Left renal pelvis (tissue), 4 donors: ENCODE data around the gene LRMDA. TPM values are rescaled to one million over a fixed set of nuclear protein-coding genes. Genes with fewer than 3 reads are reported as not detected.
"Not testable (repeated sequence)": the region's sequence is repeated elsewhere in the genome, so short reads cannot be mapped to it uniquely, and the experiment has no call there.

ENCODE experiments used
- DNase-seq, 4 donors: peaks; one replicate each; pipeline ENCODE4 v3.0.0-alpha.2; 2013; ENCODE audit warnings: low read depth in 4 of 4, low spot score in 3 of 4
- polyA plus RNA-seq, 4 donors: library from polyadenylated mRNA; unstranded; fragments of 120-200 nt; gene quantifications; one replicate each; pipeline ENCODE4 v1.2.1, GENCODE V29; 2013; ENCODE audit not compliant: insufficient read length in 4 of 4

The LRMDA gene
- polyA plus RNA-seq, 4 donors: 7.8 to 23.9 (median 16.5) TPM

DNA sequence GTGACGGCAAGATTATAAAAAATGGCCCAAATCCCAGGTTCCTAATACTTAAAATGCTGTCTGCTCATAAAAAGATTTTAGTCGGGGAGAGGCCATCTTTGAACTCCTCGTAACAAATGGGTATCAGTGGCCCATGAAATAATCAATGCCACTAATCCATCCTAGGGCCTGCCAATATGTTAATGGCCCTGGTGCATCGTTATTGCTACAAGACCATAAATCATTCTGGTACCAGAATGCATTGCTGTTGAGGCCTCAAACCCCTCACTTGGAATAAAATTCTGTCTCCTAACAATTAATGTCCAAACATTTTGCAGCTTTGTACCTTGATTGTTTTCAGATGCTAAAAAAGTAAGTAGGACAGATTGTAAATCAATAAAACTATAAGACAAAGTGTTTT lies 290.6 kb downstream of the LRMDA start:
- no peak for DNase-seq

DNA sequence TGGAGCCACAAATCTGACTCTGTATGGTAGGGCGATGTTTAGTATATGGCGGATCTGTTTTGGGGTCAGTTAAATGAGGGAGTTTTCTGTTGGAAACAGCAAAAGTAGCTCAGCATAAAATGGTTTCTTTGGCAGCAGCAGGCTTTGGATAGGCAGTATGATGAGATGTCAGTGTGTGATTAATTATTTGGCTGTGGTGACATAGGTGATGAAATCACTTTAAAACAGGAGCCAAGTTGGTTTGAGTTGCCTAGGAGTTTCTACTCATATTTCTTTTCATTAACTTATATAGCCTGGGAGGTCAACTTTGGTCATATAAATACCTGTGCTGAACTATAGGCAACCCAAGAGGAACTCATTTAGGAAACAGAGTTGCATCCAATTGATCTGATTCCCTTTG lies 291.2 kb downstream of the LRMDA start:
- no peak for DNase-seq

DNA sequence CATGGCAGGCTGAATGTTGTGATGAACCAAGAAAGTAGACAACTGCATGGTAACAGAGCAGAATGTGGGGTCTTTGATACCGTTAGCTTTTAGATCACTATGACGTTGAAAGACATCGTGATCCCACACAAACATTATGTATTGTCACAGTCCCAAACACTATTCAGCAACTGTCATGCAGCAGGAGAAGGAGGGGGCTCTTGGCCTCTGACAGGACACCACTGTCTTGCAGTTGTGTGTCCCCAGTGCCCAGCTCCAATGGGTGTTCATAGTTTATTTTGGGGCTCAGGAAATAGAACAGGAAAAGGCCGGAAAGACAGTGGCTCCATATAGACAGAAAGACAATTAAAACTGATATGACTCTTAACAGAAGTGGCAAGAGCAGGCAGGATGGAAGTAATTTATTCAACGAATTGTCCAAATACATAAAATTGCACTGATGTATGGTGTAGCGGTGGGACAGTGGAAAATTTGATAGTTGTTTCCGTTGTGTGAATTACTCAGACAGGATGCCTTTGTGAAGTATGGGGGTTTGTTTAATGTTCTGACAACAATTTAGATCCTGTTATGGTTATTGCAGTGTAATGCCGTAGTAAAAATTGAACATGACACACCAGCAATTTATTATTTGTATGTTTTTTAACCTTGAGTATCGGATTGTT lies 292.0 kb downstream of the LRMDA start:
- DNase-seq: no peak

DNA sequence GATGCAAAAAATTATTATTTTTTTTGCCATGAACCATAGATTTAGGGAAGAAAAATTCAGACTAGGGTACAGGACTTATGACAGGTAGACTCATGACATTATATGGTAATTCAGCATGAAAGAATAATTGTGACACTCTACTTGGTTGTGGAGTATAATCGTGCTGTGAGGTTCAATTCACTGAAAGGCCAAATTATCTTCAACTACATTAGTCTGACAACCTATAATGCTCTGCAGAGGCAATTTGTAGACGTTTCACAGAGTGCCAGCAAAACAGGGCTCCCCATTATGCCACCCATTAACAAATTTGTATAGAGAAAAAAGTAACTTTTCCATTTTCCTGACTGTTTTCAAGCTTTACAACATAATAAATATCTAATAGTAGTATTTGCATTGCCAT lies 292.6 kb downstream of the LRMDA start:
- no peak for DNase-seq

DNA sequence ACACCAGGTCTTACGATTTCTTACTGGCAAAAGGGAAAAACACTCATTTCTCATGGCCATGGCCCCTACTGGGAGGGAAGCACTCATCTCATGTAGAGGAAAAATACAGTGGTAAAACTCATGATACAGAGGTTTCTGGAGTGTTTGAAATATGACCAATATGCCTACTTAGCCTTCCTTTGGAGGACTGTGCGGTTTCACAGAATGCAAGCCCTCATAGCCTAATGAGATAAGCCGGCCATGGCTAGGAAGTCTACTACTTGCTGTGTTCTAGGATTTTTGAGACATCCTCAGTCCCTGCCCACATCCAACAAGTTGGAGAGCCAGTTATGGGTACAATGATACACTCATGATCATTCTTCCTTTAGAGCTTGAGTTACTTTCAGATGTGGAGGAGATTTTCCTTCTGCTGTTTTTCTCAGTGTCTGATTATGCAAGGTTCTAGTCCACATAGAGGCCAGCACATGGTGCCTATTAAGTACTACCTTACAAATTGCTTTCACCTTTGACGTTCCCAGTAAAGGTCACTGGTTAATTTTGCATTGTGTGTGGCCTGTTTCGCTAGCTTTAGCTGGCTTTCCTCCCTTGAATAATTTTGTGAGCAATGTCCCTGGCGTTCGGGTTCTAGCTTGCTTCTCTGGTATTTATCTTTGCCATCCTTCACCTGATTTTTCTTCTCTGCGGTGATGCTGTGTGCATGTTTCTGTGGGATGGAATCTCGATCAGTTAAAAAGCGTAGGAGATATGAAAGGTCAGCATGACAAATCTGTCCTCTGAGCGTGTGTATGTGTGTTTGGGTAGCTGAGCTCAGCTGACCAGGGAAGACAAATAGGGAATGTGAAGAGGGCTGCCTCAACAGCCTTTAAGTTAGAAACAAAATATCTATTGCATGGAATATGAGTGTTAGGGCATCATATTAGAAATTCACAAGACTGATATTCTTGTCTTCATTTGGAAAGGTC lies 295.4 kb downstream of the LRMDA start:
- no peak for DNase-seq

DNA sequence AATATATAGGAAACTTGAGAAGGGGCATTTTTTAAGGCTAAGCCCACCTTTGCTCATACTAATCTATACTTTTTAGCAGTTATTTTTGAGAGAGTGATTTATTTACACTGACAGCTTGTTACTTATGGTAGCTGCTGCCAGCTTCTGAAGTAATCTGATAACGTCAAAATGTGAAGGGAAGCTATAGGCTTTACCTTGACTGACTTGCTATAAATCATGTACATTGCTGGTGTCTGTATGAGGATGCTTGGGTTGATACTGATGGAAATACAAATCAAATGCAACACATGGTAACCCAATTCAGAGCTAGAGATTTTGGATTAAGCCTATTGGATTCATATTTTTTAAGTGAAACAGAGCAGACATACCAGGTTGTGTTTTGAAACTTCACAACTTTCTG lies 299.4 kb downstream of the LRMDA start:
- DNase-seq: no peak

DNA sequence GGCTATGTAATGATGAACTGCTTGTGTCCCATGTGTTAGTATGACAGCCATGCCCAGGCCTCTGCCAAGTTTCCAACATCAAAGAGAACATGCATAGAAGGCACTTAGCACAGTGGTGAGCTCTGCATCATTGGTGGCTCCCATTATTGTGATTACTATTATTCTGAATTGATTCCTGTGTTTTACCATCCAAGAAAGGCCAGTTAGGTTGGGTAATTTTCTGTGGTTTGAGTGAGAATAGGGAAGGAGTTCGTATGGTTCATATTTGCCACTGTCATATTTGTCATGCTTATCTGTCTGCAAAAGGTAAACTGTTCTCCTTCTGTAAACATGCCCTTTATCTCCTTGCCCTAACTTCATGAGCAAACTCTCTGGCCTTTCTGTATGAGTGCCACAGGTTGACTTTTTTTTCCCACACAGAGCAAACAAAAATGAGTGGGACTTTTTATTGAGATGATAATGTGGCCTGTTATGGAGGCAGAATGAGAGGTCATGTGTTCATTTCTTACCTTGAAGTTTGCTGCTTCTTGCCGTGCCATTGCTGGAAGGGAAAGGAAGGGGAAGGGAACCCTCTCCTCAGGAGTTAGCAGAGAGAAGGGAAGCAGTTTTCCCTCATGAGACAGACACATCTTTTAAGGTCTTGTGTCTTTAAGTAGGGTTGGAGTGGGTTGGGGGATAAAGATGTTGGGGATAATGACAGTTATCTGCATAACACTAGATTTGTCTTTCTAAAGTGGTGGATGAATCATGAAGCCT lies 301.9 kb downstream of the LRMDA start:
- no peak for DNase-seq

DNA sequence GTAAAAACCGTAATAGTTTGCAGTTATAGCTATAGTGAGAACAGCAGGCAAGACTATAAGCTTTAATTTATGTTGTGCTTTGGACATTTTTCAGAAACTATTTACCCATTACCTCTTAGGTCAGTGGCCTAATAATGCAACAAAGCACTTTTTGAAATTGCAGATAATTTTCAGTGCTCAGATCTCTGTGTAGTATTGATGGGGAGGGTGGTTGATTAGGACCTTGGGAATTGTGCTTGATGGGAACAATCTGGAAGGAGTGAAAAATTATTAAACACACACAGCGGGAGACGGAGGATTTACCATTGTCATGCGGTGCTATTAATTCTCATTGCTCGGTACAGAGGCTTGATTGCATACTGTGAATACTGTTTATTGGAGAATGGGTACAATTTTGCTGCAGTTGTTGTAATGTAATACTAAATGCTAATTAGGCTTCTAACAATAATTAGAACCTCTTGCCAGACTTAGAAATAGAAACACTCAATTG lies 304.8 kb downstream of the LRMDA start:
- DNase-seq: no peak

DNA sequence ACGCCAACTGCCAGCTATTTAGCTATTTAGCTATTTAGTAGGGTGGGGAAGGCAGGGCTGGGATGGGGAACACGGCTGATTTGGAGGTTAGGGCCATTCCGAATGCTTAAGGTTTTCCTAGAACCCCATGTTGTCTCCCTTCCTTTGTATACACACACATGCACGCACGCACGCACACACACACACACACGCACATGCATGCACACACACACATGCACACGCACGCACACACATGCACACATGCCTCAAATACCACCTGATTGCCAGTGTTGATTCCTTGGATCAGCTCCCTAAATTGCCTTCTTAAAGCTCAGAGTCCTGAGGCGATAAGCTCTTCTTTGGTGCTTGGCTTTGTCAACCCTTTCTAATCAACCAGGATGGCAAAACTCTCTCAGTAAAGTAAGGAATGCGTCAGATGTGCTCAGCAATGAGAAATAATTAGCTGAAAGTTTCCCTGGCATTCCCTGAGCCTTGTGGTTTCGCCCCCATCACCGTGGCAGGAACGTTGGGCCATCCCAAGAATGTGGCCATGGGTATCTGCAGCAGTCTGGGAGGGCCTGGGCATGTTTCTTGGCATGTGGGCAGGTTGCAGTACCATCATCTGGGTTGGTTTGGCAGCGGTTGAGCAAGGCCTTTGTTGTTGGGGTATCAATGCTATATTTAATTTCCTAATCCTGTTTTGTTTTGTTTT lies 305.6 kb downstream of the LRMDA start:
- DNase-seq: no peak

DNA sequence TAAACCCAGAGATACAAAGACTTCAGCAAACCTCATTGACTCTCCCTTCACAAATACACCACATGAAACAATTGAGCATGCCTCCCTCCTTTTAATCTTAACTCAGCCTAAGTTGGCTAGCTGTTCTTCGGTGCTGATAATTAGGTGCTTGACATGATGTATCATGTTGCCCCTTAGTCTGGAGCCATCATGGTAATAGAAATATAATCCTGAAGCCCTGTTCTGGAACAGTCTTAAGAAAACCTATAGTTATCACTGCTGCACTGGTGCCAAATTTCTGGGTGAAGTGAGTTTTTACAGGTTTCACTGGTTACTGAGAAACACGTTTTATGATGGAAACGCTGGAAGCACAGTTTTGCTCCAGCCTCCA lies 306.1 kb downstream of the LRMDA start:
- no peak for DNase-seq

DNA sequence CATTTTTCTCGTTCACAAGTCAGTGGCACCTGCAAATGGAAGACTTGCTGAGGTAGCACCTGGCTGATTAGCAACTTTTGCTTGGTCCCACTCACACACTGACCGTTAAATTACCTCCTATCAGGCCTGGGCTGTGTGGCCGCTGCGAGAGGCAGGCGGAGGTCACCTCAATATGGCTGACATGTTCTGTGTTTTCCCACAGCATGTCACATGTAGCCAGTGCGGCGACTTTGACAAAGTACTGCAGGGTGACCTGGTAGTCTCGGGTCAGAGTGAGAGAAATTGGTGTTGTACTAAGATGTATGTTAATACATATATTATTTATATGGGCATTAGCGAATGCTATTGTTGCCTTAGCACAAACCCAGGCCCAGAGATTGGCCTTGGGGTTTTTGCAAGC lies 307.5 kb downstream of the LRMDA start:
- no peak for DNase-seq

DNA sequence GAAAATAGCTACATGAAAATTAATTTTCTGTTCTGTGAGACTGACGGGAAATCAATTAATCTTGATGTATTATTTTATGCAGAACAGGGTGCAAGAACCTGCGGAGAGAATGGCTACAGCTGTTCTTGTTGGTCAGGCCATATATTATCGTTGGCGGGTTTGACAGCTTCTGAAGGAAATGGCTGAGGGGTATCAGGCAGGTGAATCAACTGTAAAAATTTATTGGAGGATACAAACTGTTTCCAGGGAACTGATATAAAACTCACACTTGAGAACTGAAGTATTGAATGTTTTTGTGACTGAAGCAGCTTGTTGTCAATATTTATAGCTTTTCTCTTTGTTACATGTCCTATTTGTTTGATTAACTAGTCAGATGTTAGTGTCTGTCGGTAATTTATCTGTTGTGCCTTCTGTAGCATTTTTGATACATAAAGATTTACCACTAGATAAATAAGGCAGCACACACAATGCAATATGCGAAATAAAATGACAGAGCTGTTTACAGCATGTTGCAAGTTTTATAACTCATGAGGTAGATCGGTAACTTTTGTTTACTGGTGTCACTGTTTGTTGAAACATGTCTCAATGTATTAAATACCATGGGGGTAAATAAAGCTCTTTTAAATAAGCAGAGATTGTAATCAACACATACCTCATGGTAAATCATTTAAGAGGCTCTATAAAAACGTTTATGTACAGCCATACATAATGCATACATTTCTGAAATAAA lies 308.2 kb downstream of the LRMDA start:
- no peak for DNase-seq

DNA sequence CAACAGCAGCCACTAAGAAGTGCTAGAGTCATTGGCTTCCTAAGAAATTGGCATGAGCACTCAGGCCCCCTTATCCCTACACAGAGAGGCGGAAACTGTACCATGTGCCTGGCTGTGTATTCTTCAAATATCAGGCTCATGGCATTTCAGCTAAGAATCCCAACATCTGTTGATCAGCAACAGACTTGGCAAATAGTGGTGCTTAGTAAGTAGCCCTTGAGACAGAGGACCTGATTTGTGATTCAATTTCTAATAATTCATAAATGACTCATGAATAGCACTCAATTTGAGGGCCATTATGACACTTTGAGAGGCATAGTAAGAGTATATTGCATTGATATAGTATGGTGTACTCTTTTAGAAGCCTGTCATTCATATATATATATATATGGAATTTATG lies 309.1 kb downstream of the LRMDA start:
- DNase-seq: no peak

DNA sequence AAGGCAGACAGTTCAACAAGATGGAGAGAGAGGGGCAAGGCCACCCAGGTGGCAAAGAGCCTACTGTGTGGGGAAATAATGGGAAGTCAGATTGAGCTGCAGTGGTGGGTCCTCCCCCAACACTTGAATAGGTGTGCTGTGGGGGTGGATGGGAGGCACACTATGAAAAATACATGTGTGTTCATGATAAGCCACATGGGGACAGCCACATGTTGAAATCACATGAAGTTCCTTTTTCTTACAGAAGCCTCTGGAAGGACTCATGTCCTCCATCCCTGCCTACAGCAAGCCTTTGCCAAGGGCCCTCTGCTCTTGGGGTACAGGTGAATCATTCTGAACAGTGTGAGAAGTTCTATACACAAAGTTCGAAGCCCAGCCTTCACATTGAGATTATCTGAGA lies 310.9 kb downstream of the LRMDA start:
- DNase-seq: no peak

DNA sequence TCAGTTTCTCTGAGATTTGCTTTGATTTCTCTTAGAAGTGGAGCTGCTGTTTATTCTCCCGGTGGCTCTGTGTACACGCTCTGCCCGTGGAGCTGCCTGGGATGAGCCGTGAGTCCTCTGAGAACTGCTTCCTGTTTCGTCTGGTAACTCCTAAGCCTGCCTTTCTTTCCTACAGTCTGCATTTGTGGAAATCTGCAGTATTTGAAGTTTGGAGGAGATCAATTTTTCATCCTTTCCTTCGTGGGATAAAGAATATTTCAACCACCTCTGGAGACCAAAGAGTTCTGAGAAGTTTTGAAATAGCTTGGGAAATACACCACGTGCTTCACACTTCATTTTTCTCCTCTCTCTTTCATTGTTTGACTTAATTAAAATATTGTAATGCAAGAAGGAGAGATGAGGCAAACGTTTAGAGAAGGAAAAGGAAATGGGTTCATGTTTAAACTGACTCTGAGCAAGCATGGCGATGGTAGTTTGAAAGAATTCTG lies 311.9 kb downstream of the LRMDA start:
- no peak for DNase-seq

DNA sequence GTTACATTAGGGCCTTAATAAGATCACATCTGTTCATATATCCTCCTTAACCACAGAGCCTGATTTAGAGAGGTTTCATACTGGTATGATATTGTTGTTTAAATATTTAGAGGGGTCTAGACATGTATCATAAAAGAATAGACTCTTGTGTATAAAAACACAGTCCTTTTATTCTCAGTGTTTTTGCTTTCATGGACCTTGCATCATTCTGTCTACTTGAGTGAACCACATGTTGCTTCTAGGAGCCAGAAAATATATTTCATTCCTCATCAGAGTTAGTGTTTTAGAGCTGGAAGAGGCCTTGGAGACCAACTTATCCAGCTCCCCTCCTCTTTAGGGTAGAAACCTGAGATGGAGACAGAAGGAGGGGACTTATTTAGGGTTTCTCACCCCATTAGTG lies 312.8 kb downstream of the LRMDA start:
- DNase-seq: no peak

DNA sequence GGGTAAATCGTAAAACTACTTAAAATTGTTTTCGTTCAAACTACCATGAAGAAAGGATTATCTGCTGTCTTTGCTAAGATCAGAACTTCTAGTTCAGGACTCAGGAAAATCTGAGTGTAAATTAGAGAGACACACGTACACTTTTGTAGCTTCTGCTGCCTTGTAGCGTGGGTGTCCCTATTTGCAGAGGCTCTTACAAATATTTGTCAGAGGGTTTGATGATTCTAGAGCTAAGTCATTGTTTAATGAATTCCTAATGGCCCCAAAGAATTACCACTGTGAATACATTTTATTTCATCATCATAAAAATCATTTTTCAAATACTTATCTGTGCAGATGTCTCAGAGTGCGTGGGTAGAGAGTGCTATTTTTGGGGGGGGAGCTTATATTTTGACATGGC lies 314.9 kb downstream of the LRMDA start:
- no peak for DNase-seq

DNA sequence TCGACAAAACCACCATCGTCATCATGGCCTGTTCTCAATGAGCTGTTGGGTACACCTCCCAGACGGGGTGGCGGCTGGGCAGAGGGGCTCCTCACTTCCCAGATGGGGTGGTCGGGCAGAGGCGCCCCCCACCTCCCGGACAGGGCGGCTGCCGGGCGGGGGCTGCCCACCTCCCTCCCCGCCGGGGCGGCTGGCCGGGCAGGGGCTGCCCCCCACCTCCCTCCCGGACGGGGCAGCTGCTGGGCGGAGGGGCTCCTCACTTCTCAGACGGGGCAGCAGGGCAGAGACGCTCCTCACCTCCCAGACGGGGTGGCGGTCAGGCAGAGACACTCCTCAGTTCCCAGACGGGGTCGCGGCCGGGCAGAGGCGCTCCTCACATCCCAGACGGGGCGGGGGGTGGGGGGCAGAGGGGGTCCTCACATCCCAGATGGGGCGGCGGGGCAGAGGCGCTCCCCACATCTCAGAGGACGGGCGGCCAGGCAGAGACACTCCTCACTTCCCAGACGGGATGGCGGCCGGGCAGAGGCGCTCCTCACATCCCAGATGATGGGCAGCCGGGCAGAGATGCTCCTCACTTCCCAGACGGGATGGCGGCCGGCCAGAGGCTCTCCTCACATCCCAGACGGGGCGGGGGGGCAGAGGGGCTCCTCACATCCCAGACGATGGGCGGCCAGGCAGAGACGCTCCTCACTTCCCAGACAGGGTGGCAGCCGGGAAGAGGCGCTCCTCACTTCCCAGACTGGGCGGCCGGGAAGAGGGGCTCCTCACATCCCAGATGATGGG lies 318.9 kb downstream of the LRMDA start:
- not testable (repeated sequence) for DNase-seq

DNA sequence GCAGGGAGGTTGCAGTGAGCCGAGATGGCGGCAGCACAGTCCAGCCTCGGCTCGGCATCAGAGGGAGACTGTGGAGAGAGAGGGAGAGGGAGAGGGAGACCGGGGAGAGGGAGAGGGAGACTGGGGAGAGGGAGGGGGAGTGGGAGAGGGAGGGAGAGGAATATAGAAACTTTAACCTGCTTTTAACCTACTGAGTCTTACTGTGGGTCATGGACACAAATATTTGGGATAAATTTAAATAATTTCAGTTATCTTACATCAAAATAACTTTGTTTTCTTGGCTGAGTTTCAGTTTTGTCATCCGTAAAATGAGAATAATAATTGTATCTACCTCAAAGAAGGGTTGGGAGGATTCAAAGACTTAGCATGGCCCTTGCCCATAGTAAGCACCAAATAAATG lies 319.8 kb downstream of the LRMDA start:
- no peak for DNase-seq
